HepG2 (cell line): ENCODE results near the gene MYO3B. TPM values are rescaled to one million over a fixed set of nuclear protein-coding genes. Genes with fewer than 3 reads are reported as not detected.

Experiments used
- CCDC6 ChIP-seq: sonication (generic); formaldehyde crosslinking; IDR thresholded peaks from 2 replicates; pipeline ENCODE4 v1.8.1; 2022; ENCODE audit warnings: mild to moderate bottlenecking, missing genetic modification reagents, moderate library complexity
- GATAD1 ChIP-seq: IDR thresholded peaks from 2 replicates; pipeline ENCODE4 v1.6.1; 2016; ENCODE audit warnings: missing genetic modification reagents, missing compliant biosample characterization
- HDAC6 ChIP-seq: fragments of 200-600 bp; sonication (generic); IDR thresholded peaks from 2 replicates; pipeline ENCODE4 v1.7.0; 2017; ENCODE audit warnings: mild to moderate bottlenecking, antibody characterized with exemption, low read length, low read depth
- HMG20A ChIP-seq: IDR thresholded peaks from 2 replicates; pipeline ENCODE4 v1.6.1; 2016; ENCODE audit warnings: borderline replicate concordance
- NFRKB ChIP-seq: fragments of 450-650 bp; IDR thresholded peaks from 2 replicates; pipeline ENCODE4 v1.6.1; 2017
- RBFOX2 ChIP-seq: fragments of 200-400 bp; formaldehyde crosslinking; IDR thresholded peaks from 2 replicates; pipeline ENCODE4 v1.6.1; 2017; ENCODE audit warnings: low read depth, mild to moderate bottlenecking, low read length
- RERE ChIP-seq: IDR thresholded peaks from 2 replicates; pipeline ENCODE4 v1.6.1; 2016; ENCODE audit warnings: low read depth, missing genetic modification reagents, missing compliant biosample characterization
- THAP8 ChIP-seq: sonication (generic); formaldehyde crosslinking; IDR thresholded peaks from 2 replicates; pipeline ENCODE4 v1.5.1; 2020; ENCODE audit warnings: missing genetic modification reagents, mild to moderate bottlenecking, borderline replicate concordance
- YEATS4 ChIP-seq: sonication (generic); formaldehyde crosslinking; IDR thresholded peaks from 2 replicates; pipeline ENCODE4 v1.4.0; 2020; ENCODE audit warnings: missing genetic modification reagents, borderline replicate concordance
- ZNF17 ChIP-seq: sonication (generic); formaldehyde crosslinking; IDR thresholded peaks from 2 replicates; pipeline ENCODE4 v1.5.0; 2020; ENCODE audit warnings: mild to moderate bottlenecking, missing genetic modification reagents
- ZNF333 ChIP-seq: sonication (generic); formaldehyde crosslinking; IDR thresholded peaks from 2 replicates; pipeline ENCODE4 v1.4.0; 2020; ENCODE audit warnings: mild to moderate bottlenecking, missing genetic modification reagents, borderline replicate concordance
- ZNF737 ChIP-seq: sonication (generic); formaldehyde crosslinking; IDR thresholded peaks from 2 replicates; pipeline ENCODE4 v1.5.0; 2020; ENCODE audit warnings: missing genetic modification reagents, mild to moderate bottlenecking, borderline replicate concordance
- ZNF841 ChIP-seq: sonication (generic); formaldehyde crosslinking; IDR thresholded peaks from 2 replicates; pipeline ENCODE4 v1.8.1; 2023; ENCODE audit warnings: missing genetic modification reagents, borderline replicate concordance
- ZNF891 ChIP-seq: sonication (generic); formaldehyde crosslinking; IDR thresholded peaks from 2 replicates; pipeline ENCODE4 v1.5.0; 2020; ENCODE audit warnings: mild to moderate bottlenecking, missing genetic modification reagents
- polyA plus RNA-seq, 8 experiments: library from polyadenylated mRNA; depleted of rRNA in 3 of 8; stranded (reverse) in 7 of 8; unstranded in 1 of 8; fragments of >200 nt; fragmentation: Illumina TruSeq in 4 of 8; extraction: Trizol in 4 of 8; gene quantifications; 2 replicates each; pipeline versions ENCODE4 v1.2.1 to v1.2.3, GENCODE V29; 2011 to 2016; ENCODE audit warnings: low read depth in 4 of 8, missing spikeins in 1 of 8, mixed read lengths in 1 of 8; ENCODE audit not compliant: insufficient read depth in 1 of 8
- total RNA-seq, 5 experiments: library from RNA; depleted of rRNA; stranded (reverse); fragments of >200 nt; fragmentation: Illumina TruSeq; extraction: Trizol; gene quantifications; 2 replicates each; pipeline ENCODE4 v1.2.3, GENCODE V29; 2016; ENCODE audit warnings: low read depth in 1 of 5
- TF ChIP-seq, protein P1 (sequence below): sonication (generic); formaldehyde crosslinking; IDR thresholded peaks from 2 replicates; pipeline ENCODE4 v1.4.0; 2020; ENCODE audit warnings: missing genetic modification reagents
- TF ChIP-seq, protein P2 (sequence below): sonication (generic); formaldehyde crosslinking; IDR thresholded peaks from 2 replicates; pipeline ENCODE4 v1.4.0; 2020; ENCODE audit warnings: missing genetic modification reagents, low read depth, mild to moderate bottlenecking, borderline replicate concordance
- TF ChIP-seq, protein P3 (sequence below): sonication (generic); formaldehyde crosslinking; IDR thresholded peaks from 2 replicates; pipeline ENCODE4 v1.5.1; 2020; ENCODE audit warnings: mild to moderate bottlenecking, missing genetic modification reagents, moderate library complexity
- TF ChIP-seq, protein P4 (sequence below): sonication (generic); formaldehyde crosslinking; conservative IDR thresholded peaks from 2 replicates; pipeline ENCODE4 v1.4.0; 2020; ENCODE audit warnings: missing genetic modification reagents

Gene MYO3B
- total and polyA plus RNA-seq, 2 of the 13 experiments (the other 11 are each of a cell fraction or from before 2014, with no cell fraction given): 0.01 TPM; not detected in 1

DNA sequence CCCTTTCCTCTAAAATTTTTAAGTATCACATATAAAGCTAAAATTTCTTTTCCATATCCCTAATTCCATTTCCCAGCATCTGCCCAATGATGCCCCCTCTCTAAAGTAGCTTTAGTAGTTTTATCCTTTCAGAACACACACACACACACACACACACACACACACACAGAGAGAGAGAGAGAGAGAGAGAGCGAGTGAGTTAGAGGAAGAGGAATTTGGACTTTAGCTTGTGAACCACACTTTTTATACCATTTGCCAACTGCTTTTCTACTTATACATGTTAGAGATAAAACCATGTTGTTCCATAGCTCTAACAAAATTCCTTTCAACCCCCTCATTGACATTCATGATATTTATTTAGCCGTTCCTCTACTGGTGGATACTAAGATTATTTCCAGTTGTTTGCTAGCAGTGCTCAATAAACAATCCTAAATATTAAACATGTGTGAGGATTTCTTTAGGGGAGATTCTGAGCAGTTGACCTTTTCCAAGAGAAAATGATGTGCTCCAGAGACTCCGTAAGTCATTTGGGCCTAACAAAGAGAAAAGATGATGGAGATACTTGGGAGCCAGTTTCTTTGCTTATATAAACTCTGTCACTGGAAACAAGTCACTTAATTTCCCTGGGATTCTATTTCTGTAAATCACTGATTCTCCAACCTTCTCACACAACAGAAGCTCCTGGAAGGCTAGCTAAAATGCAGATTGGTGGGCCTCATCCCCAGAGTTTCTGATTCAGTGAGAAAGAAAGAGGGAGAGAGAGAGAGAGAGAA, 307.5 kb downstream of the MYO3B start (continued):
- no peak for TF ChIP-seq RERE (CRISPR knock-in tag)
- TF ChIP-seq, protein P1, sequence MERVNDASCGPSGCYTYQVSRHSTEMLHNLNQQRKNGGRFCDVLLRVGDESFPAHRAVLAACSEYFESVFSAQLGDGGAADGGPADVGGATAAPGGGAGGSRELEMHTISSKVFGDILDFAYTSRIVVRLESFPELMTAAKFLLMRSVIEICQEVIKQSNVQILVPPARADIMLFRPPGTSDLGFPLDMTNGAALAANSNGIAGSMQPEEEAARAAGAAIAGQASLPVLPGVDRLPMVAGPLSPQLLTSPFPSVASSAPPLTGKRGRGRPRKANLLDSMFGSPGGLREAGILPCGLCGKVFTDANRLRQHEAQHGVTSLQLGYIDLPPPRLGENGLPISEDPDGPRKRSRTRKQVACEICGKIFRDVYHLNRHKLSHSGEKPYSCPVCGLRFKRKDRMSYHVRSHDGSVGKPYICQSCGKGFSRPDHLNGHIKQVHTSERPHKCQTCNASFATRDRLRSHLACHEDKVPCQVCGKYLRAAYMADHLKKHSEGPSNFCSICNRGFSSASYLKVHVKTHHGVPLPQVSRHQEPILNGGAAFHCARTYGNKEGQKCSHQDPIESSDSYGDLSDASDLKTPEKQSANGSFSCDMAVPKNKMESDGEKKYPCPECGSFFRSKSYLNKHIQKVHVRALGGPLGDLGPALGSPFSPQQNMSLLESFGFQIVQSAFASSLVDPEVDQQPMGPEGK (CRISPR knock-in tag): peak; percentile 34; the same call in 1 of the 2 replicates
- TF ChIP-seq CCDC6 (CRISPR knock-in tag): no peak
- no peak for TF ChIP-seq THAP8 (CRISPR knock-in tag)
- TF ChIP-seq RBFOX2: no peak
- no peak for TF ChIP-seq ZNF737
- no peak for TF ChIP-seq ZNF17
- TF ChIP-seq GATAD1 (CRISPR knock-in tag): 0 out of 2 replicates have a peak, but pooled peaks have one; percentile 22
- no peak for TF ChIP-seq ZNF891 (CRISPR knock-in tag)
- no peak for TF ChIP-seq YEATS4 (CRISPR knock-in tag)
- no peak for TF ChIP-seq NFRKB
- TF ChIP-seq HDAC6: no peak
- no peak for TF ChIP-seq ZNF841 (CRISPR knock-in tag)
- peak; percentile 39; the same call in 1 of the 2 replicates for TF ChIP-seq HMG20A (CRISPR knock-in tag)
- TF ChIP-seq, protein P2, sequence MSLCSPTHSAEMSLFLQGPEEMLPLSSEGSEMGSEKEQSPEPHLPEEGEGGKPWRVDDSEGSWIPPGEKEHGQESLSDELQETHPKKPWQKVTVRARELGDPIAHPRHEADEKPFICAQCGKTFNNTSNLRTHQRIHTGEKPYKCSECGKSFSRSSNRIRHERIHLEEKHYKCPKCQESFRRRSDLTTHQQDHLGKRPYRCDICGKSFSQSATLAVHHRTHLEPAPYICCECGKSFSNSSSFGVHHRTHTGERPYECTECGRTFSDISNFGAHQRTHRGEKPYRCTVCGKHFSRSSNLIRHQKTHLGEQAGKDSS: no peak
- TF ChIP-seq, protein P3, sequence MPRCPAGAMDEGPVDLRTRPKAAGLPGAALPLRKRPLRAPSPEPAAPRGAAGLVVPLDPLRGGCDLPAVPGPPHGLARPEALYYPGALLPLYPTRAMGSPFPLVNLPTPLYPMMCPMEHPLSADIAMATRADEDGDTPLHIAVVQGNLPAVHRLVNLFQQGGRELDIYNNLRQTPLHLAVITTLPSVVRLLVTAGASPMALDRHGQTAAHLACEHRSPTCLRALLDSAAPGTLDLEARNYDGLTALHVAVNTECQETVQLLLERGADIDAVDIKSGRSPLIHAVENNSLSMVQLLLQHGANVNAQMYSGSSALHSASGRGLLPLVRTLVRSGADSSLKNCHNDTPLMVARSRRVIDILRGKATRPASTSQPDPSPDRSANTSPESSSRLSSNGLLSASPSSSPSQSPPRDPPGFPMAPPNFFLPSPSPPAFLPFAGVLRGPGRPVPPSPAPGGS (CRISPR knock-in tag): no peak
- TF ChIP-seq, protein P4, sequence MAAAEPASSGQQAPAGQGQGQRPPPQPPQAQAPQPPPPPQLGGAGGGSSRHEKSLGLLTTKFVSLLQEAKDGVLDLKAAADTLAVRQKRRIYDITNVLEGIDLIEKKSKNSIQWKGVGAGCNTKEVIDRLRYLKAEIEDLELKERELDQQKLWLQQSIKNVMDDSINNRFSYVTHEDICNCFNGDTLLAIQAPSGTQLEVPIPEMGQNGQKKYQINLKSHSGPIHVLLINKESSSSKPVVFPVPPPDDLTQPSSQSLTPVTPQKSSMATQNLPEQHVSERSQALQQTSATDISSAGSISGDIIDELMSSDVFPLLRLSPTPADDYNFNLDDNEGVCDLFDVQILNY (CRISPR knock-in tag): no peak
- no peak for TF ChIP-seq ZNF333 (CRISPR knock-in tag)
